ENCODE data around the gene CFAP61. TPM values are rescaled to one million over a fixed set of nuclear protein-coding genes. Genes with fewer than 3 reads are reported as not detected.

The CFAP61 gene
- total RNA-seq, 1 experiment from 2014 or later: 0.61 TPM

DNA sequence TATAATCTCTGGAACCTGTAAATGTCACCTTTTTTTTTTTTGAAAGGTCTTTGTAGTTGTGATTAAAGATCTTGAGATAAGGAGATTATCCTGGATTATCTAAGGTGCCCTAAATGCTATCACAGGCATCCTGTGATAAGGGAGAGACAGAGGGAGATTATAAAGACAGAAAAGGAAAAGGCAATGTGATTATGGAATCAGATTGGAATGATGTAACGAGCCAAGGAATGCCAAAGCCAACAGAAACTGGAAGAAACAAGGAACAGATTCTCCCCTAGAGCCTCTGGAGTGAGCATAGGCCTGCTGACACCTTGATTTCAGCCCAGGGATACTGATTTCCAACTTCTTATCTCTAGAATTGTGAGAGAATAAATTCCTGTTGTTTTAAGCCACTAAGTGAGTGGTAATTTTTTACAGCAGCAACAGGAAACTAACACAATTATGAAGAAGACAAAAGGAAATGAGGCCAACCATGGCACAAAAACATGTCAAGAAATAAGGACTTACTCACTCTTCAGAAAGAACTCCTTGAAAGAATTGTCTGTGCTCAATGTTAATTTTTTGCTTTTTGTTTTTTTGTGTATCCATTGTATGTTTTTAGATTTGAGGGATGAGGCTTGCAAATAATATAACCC lies 82.7 kb downstream of the CFAP61 start:
- TF ChIP-seq, protein P1, sequence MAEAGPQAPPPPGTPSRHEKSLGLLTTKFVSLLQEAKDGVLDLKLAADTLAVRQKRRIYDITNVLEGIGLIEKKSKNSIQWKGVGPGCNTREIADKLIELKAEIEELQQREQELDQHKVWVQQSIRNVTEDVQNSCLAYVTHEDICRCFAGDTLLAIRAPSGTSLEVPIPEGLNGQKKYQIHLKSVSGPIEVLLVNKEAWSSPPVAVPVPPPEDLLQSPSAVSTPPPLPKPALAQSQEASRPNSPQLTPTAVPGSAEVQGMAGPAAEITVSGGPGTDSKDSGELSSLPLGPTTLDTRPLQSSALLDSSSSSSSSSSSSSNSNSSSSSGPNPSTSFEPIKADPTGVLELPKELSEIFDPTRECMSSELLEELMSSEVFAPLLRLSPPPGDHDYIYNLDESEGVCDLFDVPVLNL (CRISPR knock-in tag; IDR thresholded peaks at IDR 0.05; ENCODE audit: borderline replicate concordance, low read depth): no peak
- peak; percentile 56; the same call in 1 of the 2 replicates for TF ChIP-seq JAZF1 (CRISPR knock-in tag; IDR thresholded peaks at IDR 0.05)
- ChIA-PET CTCF (no interaction called here), POLR2A (no interaction called here)
- no peaks in the 10 kb centered on the region for H3K27me3 Mint-ChIP-seq (ENCODE audit: low read depth)
- no peak overlapping the region for H3K4me3 Mint-ChIP-seq
- ATAC-seq (no peak), DNase-seq (ENCODE audit: low spot score) (no peak)
- H3K36me3 Mint-ChIP-seq: peaks cover 15% of the 10 kb centered on the region
- peaks cover 29% of the 10 kb centered on the region for H3K9me3 Mint-ChIP-seq
- H3K27ac Mint-ChIP-seq: no peak overlapping the region
- no peaks in the 10 kb centered on the region for H3K4me1 Mint-ChIP-seq

DNA sequence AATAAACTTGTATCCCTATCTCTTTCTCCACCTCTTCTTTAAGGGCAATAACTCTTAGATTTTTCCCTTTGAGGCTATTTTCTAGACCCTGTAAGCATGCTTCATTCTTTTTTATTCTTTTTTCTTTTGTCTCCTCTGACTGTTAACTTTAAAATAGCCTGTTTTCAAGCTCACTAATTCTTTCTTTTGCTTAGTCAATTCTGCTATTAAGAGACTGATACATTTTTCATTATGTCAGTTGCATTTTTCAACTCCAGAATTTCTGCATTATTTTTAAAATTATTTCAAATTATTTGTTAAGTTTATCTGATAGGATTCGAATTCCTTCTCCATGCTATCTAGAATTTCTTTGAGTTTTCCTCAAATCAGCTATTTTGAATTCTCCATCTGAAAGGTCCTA lies 84.0 kb downstream of the CFAP61 start:
- no peak overlapping the region for H3K27ac Mint-ChIP-seq
- peaks cover 22% of the 10 kb centered on the region for H3K9me3 Mint-ChIP-seq
- ATAC-seq (no peak), DNase-seq (ENCODE audit: low spot score) (no peak)
- H3K36me3 Mint-ChIP-seq: peaks cover 6% of the 10 kb centered on the region; the same call in 1 of the 2 replicates
- H3K4me1 Mint-ChIP-seq: no peaks in the 10 kb centered on the region
- CTCF ChIA-PET: interaction anchor here (1.0 kb wide), 1 partner anchor 457 kb away, joined by 3 read pairs; no protein-coding TSS in a partner anchor
- TF ChIP-seq ZBTB21 (CRISPR knock-in tag; IDR thresholded peaks at IDR 0.05; ENCODE audit: borderline replicate concordance): no peak
- no peak for TF ChIP-seq NR1H2 (CRISPR knock-in tag; IDR thresholded peaks at IDR 0.05)
- TF ChIP-seq, protein P2, sequence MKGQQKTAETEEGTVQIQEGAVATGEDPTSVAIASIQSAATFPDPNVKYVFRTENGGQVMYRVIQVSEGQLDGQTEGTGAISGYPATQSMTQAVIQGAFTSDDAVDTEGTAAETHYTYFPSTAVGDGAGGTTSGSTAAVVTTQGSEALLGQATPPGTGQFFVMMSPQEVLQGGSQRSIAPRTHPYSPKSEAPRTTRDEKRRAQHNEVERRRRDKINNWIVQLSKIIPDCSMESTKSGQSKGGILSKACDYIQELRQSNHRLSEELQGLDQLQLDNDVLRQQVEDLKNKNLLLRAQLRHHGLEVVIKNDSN (CRISPR knock-in tag; IDR thresholded peaks at IDR 0.05): no peak
- no peak for TF ChIP-seq MXD4 (CRISPR knock-in tag; IDR thresholded peaks at IDR 0.05; ENCODE audit: borderline replicate concordance)
- TF ChIP-seq RELA (CRISPR knock-in tag; IDR thresholded peaks at IDR 0.05; ENCODE audit: borderline replicate concordance): no peak
- no peak for TF ChIP-seq SMAD4 (CRISPR knock-in tag; IDR thresholded peaks at IDR 0.05)
- no peak for TF ChIP-seq ESRRA (CRISPR knock-in tag; IDR thresholded peaks at IDR 0.05; ENCODE audit: borderline replicate concordance)
- TF ChIP-seq NFYB (CRISPR knock-in tag; conservative IDR thresholded peaks at IDR 0.05; ENCODE audit: low read depth): no peak
- TF ChIP-seq ZNF423 (CRISPR knock-in tag; IDR thresholded peaks at IDR 0.05): no peak
- TF ChIP-seq, protein P3, sequence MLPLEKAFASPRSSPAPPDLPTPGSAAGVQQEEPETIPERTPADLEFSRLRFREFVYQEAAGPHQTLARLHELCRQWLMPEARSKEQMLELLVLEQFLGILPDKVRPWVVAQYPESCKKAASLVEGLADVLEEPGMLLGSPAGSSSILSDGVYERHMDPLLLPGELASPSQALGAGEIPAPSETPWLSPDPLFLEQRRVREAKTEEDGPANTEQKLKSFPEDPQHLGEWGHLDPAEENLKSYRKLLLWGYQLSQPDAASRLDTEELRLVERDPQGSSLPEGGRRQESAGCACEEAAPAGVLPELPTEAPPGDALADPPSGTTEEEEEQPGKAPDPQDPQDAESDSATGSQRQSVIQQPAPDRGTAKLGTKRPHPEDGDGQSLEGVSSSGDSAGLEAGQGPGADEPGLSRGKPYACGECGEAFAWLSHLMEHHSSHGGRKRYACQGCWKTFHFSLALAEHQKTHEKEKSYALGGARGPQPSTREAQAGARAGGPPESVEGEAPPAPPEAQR (CRISPR knock-in tag; IDR thresholded peaks at IDR 0.05): no peak
- no peak for TF ChIP-seq FOXP1 (CRISPR knock-in tag; IDR thresholded peaks at IDR 0.05; ENCODE audit: borderline replicate concordance)
- H3K4me3 Mint-ChIP-seq: no peak overlapping the region
- H3K27me3 Mint-ChIP-seq (ENCODE audit: low read depth): no peaks in the 10 kb centered on the region
- POLR2A ChIA-PET: no interaction called here

DNA sequence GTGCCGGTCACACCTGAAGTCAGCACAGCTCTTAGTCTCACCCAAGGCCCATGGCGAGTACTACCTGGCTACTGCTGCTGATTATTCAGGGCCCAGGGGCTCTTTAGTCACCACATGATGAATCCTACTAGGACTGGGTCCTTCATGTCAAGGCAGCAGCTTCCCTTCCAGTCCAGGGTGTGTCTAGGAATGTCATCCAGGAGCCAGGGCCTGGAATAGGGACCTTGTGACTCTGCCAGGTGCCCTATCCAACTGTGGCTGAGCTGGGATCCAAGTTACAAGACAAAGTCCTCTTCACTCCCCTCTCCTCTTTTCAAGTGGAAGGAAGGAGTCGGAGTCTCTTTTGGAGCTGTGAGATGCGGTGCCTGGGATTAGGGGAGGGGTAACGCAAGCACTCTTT lies 85.5 kb downstream of the CFAP61 start:
- ATAC-seq (no peak), DNase-seq (ENCODE audit: low spot score) (no peak)
- H3K27ac Mint-ChIP-seq: no peak overlapping the region
- H3K9me3 Mint-ChIP-seq: peaks cover 12% of the 10 kb centered on the region
- POLR2A ChIA-PET: no interaction called here
- no peak overlapping the region for H3K4me3 Mint-ChIP-seq
- no peaks in the 10 kb centered on the region for H3K27me3 Mint-ChIP-seq (ENCODE audit: low read depth)
- H3K36me3 Mint-ChIP-seq: peaks cover 4% of the 10 kb centered on the region; the same call in 1 of the 2 replicates
- CTCF ChIA-PET: no interaction called here
- H3K4me1 Mint-ChIP-seq: no peaks in the 10 kb centered on the region
- TF ChIP-seq NR1H2 (CRISPR knock-in tag; IDR thresholded peaks at IDR 0.05) (no peak), SMAD3 (CRISPR knock-in tag; IDR thresholded peaks at IDR 0.05; ENCODE audit: borderline replicate concordance) (no peak), OVOL2 (CRISPR knock-in tag; IDR thresholded peaks at IDR 0.05; ENCODE audit: borderline replicate concordance) (no peak), SP1 (CRISPR knock-in tag; conservative IDR thresholded peaks at IDR 0.05) (no peak), ATF1 (CRISPR knock-in tag; IDR thresholded peaks at IDR 0.05) (no peak), TEAD1 (CRISPR knock-in tag; IDR thresholded peaks at IDR 0.05) (no peak), RORB (CRISPR knock-in tag; IDR thresholded peaks at IDR 0.05) (no peak), ZNF121 (CRISPR knock-in tag; IDR thresholded peaks at IDR 0.05) (no peak), PRRX2 (CRISPR knock-in tag; IDR thresholded peaks at IDR 0.05) (no peak)
- TF ChIP-seq, protein P4, sequence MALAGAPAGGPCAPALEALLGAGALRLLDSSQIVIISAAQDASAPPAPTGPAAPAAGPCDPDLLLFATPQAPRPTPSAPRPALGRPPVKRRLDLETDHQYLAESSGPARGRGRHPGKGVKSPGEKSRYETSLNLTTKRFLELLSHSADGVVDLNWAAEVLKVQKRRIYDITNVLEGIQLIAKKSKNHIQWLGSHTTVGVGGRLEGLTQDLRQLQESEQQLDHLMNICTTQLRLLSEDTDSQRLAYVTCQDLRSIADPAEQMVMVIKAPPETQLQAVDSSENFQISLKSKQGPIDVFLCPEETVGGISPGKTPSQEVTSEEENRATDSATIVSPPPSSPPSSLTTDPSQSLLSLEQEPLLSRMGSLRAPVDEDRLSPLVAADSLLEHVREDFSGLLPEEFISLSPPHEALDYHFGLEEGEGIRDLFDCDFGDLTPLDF (CRISPR knock-in tag; IDR thresholded peaks at IDR 0.05): no peak
- TF ChIP-seq, protein P1 (CRISPR knock-in tag; IDR thresholded peaks at IDR 0.05; ENCODE audit: borderline replicate concordance, low read depth): no peak
- TF ChIP-seq, protein P3 (CRISPR knock-in tag; IDR thresholded peaks at IDR 0.05): no peak
- TF ChIP-seq, protein P5, sequence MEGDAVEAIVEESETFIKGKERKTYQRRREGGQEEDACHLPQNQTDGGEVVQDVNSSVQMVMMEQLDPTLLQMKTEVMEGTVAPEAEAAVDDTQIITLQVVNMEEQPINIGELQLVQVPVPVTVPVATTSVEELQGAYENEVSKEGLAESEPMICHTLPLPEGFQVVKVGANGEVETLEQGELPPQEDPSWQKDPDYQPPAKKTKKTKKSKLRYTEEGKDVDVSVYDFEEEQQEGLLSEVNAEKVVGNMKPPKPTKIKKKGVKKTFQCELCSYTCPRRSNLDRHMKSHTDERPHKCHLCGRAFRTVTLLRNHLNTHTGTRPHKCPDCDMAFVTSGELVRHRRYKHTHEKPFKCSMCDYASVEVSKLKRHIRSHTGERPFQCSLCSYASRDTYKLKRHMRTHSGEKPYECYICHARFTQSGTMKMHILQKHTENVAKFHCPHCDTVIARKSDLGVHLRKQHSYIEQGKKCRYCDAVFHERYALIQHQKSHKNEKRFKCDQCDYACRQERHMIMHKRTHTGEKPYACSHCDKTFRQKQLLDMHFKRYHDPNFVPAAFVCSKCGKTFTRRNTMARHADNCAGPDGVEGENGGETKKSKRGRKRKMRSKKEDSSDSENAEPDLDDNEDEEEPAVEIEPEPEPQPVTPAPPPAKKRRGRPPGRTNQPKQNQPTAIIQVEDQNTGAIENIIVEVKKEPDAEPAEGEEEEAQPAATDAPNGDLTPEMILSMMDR (IDR thresholded peaks at IDR 0.05): no peak
